CD4-positive, alpha-beta T cell treated with Interleukin-2 at 100 ng/mL for 4 hours (primary cell): ENCODE results near the gene CAMTA1.

ENCODE experiments used
- DNase-seq: peaks from one replicate; pipeline ENCODE4 v3.0.0-alpha.2; 2020; ENCODE audit warnings: low spot score

The CAMTA1 gene

GRCh38 chr1:7077136-7077535 is 291.9 kb downstream of the CAMTA1 start:
- DNase-seq = no peak

GRCh38 chr1:7077970-7078369 is 292.7 kb downstream of the CAMTA1 start:
- no peak for DNase-seq

GRCh38 chr1:7079637-7080036 is 294.4 kb downstream of the CAMTA1 start:
- DNase-seq = no peak

GRCh38 chr1:7084232-7084894 is 299.1 kb downstream of the CAMTA1 start:
- no peak for DNase-seq

- DNase-seq = no peak
These were observed 300.3 kb downstream of the CAMTA1 start for GRCh38 chr1:7085521-7085920.

GRCh38 chr1:7086106-7086505 is 300.9 kb downstream of the CAMTA1 start:
- DNase-seq = no peak

GRCh38 chr1:7087888-7088287 is 302.6 kb downstream of the CAMTA1 start:
- DNase-seq = no peak

GRCh38 chr1:7089497-7089896 is 304.2 kb downstream of the CAMTA1 start:
- DNase-seq = no peak

- no peak for DNase-seq
These were observed 308.0 kb downstream of the CAMTA1 start for GRCh38 chr1:7093297-7093696.

- no peak for DNase-seq
These were observed 308.8 kb downstream of the CAMTA1 start for GRCh38 chr1:7094086-7094485.

- no peak for DNase-seq
These were observed 309.3 kb downstream of the CAMTA1 start for GRCh38 chr1:7094509-7094908.

- no peak for DNase-seq
These were observed 310.2 kb downstream of the CAMTA1 start for GRCh38 chr1:7095343-7095964.

GRCh38 chr1:7097938-7098592 is 312.8 kb downstream of the CAMTA1 start:
- no peak for DNase-seq

GRCh38 chr1:7098641-7099040 is 313.4 kb downstream of the CAMTA1 start:
- no peak for DNase-seq

GRCh38 chr1:7100479-7100878 is 315.2 kb downstream of the CAMTA1 start:
- DNase-seq = no peak

GRCh38 chr1:7101187-7101586 is 315.9 kb downstream of the CAMTA1 start:
- no peak for DNase-seq

- no peak for DNase-seq
These were observed 318.1 kb downstream of the CAMTA1 start for GRCh38 chr1:7103361-7103782.

- no peak for DNase-seq
These were observed 318.6 kb downstream of the CAMTA1 start for GRCh38 chr1:7103874-7104273.

- DNase-seq = no peak
These were observed 319.1 kb downstream of the CAMTA1 start for GRCh38 chr1:7104339-7104738.

GRCh38 chr1:7105269-7105668 is 320.0 kb downstream of the CAMTA1 start:
- DNase-seq = no peak

GRCh38 chr1:7106442-7107108 is 321.3 kb downstream of the CAMTA1 start:
- DNase-seq = no peak

GRCh38 chr1:7107109-7107830 is 322.0 kb downstream of the CAMTA1 start:
- DNase-seq = no peak
